KMS-11 (cell line): ENCODE data around the gene MCAT.

Source experiments
- H2AFZ ChIP-seq: fragments of 200-600 bp; sonication (generic); 2 replicates; pipeline ENCODE4 v1.6.1; 2016; ENCODE audit warnings: antibody characterized with exemption, mixed run types, low read depth
- H3K27ac ChIP-seq: fragments of 200-600 bp; sonication (generic); 2 replicates; pipeline ENCODE4 v1.6.1; 2016; ENCODE audit warnings: mild to moderate bottlenecking, mixed run types
- H3K27me3 ChIP-seq: fragments of 200-600 bp; sonication (generic); 2 replicates; pipeline ENCODE4 v1.6.1; 2017; ENCODE audit warnings: mild to moderate bottlenecking, low read depth, mixed run types, moderate library complexity; ENCODE audit not compliant: insufficient read depth
- H3K36me3 ChIP-seq: fragments of 200-600 bp; sonication (generic); 2 replicates; pipeline ENCODE4 v1.6.1; 2017; ENCODE audit warnings: mild to moderate bottlenecking, mixed run types; ENCODE audit not compliant: insufficient read depth
- H3K4me1 ChIP-seq: fragments of 200-600 bp; sonication (generic); 2 replicates; pipeline ENCODE4 v1.6.1; 2016; ENCODE audit warnings: mild to moderate bottlenecking, low read depth, mixed run types; ENCODE audit not compliant: poor library complexity, severe bottlenecking
- H3K4me2 ChIP-seq: fragments of 200-600 bp; sonication (generic); 2 replicates; pipeline ENCODE4 v1.7.0; 2016; ENCODE audit warnings: mild to moderate bottlenecking, mixed run types
- H3K4me3 ChIP-seq: fragments of 200-600 bp; sonication (generic); IDR thresholded peaks from 2 replicates; pipeline ENCODE4 v1.6.1; 2017; ENCODE audit warnings: low read depth, low read length, mixed read lengths; ENCODE audit not compliant: insufficient read depth
- H3K79me2 ChIP-seq: fragments of 200-600 bp; sonication (generic); 2 replicates; pipeline ENCODE4 v1.6.1; 2016; ENCODE audit warnings: low read depth, mixed run types; ENCODE audit not compliant: insufficient read depth
- H3K9ac ChIP-seq: fragments of 200-600 bp; sonication (generic); 2 replicates; pipeline ENCODE4 v1.6.1; 2016; ENCODE audit warnings: mild to moderate bottlenecking, mixed run types
- H4K20me1 ChIP-seq: fragments of 200-600 bp; sonication (generic); 2 replicates; pipeline ENCODE4 v1.6.1; 2016; ENCODE audit warnings: mild to moderate bottlenecking, mixed run types; ENCODE audit not compliant: insufficient read depth
- TF ChIP-seq, protein P1 (sequence below): fragments of 200-600 bp; sonication (generic); conservative IDR thresholded peaks from 2 replicates; pipeline ENCODE4 v1.6.1; 2017; ENCODE audit warnings: low read depth, mild to moderate bottlenecking, antibody characterized with exemption, low read length, moderate library complexity, mixed read lengths

Gene MCAT

DNA sequence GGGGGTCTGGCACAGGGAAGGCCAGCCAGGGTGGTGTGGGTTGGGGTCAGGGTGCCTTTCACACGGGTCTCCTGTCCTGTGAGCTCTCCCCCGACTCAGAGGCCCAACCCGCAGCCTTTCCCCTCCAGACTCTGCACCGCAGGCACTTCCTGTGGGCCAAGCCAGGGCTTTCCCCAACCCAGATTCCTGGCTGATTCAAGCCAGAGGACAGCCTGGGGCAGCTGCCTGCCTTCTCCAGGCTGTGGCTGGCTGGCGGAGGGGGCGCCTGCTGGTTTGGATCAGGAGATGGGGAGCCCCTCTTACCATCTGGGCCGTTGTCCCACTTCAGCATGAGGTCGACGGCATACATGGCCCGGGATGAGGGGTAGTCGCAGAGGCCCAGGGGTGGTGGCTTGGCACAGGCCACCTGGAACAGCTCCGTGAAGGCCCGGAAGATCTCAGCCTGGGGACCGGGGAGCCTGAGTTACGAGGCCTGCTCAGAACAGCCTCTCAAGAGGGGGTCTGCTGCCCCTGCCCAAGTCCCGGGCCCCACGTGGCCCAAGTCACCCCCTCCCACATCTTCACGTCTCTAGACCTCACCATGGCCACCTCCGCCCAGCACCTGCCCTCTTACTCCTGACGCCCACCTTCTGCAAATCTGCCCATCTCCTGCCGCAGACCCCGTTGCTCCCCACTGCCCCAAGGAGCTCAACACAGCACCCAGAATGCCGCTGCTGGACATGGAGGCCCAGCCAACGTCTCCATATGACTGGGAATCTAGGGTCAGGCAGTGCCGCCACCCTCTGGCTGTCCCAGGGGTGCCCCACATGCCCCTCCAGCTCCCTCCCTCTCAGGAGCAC is 25.5 kb upstream of the MCAT start:
- no peaks in the 10 kb centered on the region for H3K36me3 ChIP-seq
- no peaks in the 10 kb centered on the region for H4K20me1 ChIP-seq
- no peak overlapping the region for H3K27ac ChIP-seq

GRCh38 chr22:43167001-43167589 is 23.9 kb upstream of the MCAT start:
- H3K4me2 ChIP-seq, result no peak overlapping the region
- no peaks in the 10 kb centered on the region for H3K27me3 ChIP-seq
- no peaks in the 10 kb centered on the region for H3K4me1 ChIP-seq
- no peaks in the 10 kb centered on the region for H3K79me2 ChIP-seq
- no peak overlapping the region for H3K9ac ChIP-seq
- no peaks in the 10 kb centered on the region for H4K20me1 ChIP-seq
- H3K4me3 ChIP-seq, result no peak overlapping the region
- no peak overlapping the region for H2AFZ ChIP-seq
- no peak overlapping the region for H3K27ac ChIP-seq
- TF ChIP-seq, protein P1, sequence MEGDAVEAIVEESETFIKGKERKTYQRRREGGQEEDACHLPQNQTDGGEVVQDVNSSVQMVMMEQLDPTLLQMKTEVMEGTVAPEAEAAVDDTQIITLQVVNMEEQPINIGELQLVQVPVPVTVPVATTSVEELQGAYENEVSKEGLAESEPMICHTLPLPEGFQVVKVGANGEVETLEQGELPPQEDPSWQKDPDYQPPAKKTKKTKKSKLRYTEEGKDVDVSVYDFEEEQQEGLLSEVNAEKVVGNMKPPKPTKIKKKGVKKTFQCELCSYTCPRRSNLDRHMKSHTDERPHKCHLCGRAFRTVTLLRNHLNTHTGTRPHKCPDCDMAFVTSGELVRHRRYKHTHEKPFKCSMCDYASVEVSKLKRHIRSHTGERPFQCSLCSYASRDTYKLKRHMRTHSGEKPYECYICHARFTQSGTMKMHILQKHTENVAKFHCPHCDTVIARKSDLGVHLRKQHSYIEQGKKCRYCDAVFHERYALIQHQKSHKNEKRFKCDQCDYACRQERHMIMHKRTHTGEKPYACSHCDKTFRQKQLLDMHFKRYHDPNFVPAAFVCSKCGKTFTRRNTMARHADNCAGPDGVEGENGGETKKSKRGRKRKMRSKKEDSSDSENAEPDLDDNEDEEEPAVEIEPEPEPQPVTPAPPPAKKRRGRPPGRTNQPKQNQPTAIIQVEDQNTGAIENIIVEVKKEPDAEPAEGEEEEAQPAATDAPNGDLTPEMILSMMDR, result no peak
- no peaks in the 10 kb centered on the region for H3K36me3 ChIP-seq

More for the DNA sequence above, 25.5 kb upstream of the MCAT start:
- Histone ChIP-seq H3K9ac (no peak overlapping the region), H3K4me2 (no peak overlapping the region), H3K4me3 (no peak overlapping the region), H3K4me1 (no peaks in the 10 kb centered on the region), H2AFZ (no peak overlapping the region), H3K27me3 (no peaks in the 10 kb centered on the region), H3K79me2 (no peaks in the 10 kb centered on the region)
- TF ChIP-seq, protein P1, result no peak

DNA sequence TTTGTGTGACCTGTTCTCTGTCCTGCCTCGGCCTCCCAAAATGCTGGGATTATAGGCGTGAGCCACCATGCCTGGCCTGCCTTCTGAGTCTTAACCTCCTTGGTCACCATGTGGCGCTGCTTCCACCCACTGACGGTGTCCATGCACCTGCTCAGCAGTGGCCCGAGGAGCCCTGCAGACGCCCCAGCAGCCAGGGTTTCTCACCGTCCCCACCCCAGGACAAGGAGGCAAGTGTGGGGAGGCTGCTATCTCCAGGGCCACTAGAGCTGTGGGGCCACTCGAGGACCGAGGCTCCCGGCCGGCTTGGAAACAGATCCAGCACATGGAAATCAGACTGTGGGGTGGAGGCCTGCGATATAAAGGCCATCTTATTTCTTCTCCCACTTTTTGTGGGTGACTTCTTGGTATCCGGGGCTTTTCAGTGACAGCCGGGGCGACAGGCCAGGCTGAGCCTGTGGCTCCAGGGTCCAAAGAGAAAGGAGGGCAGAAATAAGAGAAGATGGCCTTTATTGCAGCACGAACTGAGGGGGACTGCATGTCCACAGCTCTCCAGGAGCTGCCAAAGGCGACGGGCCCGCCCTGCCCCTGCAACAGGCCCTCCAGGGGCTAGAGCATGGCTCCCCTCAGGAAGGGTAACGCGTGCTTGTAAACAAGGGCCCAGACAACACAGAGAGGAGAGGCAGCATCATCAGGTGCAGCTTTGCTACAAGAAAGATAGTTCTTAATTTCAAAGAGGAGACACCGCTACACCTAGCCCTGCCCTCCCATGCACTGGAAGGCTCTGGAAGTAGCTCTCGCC is 23.1 kb upstream of the MCAT start:
- H3K4me1 ChIP-seq, result no peaks in the 10 kb centered on the region
- H3K9ac ChIP-seq, result no peak overlapping the region
- H3K4me3 ChIP-seq, result no peak overlapping the region
- no peaks in the 10 kb centered on the region for H3K79me2 ChIP-seq
- H2AFZ ChIP-seq, result no peak overlapping the region
- H3K27me3 ChIP-seq, result no peaks in the 10 kb centered on the region
- no peak overlapping the region for H3K27ac ChIP-seq
- no peaks in the 10 kb centered on the region for H4K20me1 ChIP-seq
- H3K4me2 ChIP-seq, result no peak overlapping the region
- TF ChIP-seq, protein P1, result no peak
- H3K36me3 ChIP-seq, result no peaks in the 10 kb centered on the region

GRCh38 chr22:43164636-43165035 is 21.4 kb upstream of the MCAT start:
- TF ChIP-seq, protein P1, result no peak
- H3K79me2 ChIP-seq, result no peaks in the 10 kb centered on the region
- no peaks in the 10 kb centered on the region for H3K4me1 ChIP-seq
- no peaks in the 10 kb centered on the region for H3K27me3 ChIP-seq
- no peak overlapping the region for H3K4me3 ChIP-seq
- no peak overlapping the region for H3K9ac ChIP-seq
- no peak overlapping the region for H3K4me2 ChIP-seq
- no peaks in the 10 kb centered on the region for H3K36me3 ChIP-seq
- no peak overlapping the region for H2AFZ ChIP-seq
- H3K27ac ChIP-seq, result no peak overlapping the region
- H4K20me1 ChIP-seq, result no peaks in the 10 kb centered on the region
